HG02852 (cell line): ENCODE measurements around the gene CCNG2.

ENCODE experiments used
- ATAC-seq: cut with Tn5 transposase; IDR thresholded peaks from one replicate; pipeline ENCODE4 v1.9.1; 2021; ENCODE audit warnings: mild to moderate bottlenecking, moderate library complexity; ENCODE audit not compliant: unreplicated experiment

The CCNG2 gene

DNA sequence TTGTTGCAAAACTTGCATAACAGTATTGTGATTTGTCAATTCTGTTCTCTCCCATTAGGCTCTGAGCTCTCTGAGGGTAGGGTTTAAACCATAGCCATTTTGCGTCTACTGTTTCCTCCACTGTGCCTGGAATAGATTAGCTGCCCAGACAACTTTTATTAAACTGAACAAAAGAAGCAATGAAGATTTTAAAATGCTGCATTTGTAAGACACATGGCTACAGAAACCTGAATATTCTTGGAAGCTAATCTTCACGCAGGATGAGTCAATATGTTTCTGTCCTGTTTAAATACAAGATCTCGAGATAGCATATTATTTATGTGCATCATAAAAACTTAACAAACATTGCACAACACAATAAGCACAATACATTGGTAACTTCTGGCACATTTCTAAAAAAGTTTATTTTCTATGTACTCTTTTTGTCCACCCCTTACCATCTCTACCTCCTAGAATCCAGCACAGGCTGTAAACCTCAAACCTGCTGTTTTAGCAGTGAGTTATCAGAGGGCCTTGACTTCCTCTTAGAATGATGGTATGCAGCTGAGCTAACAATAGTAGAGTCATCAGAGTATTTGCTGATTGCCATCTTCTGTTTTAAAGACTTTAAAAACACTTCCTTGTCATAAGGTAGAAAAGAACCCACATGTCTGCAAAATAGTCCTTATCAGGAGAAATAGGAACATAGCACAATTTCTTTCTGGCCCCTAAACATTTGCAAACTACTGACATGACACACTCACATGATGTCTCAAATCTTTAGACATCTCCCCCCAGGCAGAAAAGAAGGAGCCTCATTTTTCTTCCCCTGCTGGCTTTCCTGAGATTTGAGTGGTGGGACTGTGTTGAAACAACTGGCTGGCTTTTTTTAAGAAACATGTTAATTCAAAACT is 10.6 kb upstream of the CCNG2 start:
- no peak for ATAC-seq

DNA sequence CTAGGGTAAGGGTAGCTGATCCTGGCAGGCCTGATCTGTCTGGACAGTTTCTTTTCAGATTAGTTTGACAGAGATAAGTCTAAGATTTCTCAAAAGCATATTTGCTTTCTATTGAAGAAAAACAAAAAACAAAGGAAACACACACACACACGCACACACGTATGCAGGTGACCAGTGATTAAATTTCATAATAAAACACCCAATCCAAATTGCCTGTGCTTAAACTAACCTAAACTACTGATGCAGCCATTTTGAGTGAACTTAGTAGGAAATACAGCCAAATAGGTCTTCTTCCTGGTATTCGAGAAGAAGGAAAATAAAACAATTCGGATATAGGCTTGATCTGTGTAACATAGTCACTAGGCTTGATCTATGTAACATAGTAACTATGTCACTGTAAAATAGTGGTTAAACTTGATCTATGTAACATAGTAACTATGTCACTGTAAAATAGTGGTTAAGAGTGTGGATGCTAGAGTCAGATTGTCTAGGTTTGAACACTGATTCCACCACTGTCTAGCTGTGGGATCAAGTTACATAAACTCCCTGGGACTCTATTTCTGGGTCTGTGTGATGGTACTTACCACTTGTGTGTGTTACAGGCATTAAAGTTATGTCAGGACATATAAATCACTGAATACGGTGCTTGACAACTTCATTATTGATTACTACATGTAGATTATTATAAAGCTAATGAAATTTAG is 9.8 kb upstream of the CCNG2 start:
- no peak for ATAC-seq

DNA sequence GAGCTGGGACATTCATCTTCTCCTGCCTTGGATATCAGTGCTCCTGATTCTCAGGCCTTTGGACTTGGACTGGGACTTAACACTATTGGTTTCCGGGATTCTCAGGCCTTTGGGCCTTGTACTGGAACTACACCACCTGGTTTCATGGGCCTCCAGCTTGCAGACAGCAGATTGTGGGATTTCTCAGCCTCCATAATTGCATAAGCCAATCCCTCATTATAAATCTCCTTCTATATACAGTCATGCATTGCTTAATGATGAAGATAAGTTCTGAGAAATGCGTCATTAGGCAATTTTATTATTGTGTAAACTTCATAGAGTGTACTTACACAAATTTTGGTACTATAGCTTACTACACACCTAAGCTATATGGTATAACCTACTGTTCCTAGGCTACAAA is 8.9 kb upstream of the CCNG2 start:
- no peak for ATAC-seq

DNA sequence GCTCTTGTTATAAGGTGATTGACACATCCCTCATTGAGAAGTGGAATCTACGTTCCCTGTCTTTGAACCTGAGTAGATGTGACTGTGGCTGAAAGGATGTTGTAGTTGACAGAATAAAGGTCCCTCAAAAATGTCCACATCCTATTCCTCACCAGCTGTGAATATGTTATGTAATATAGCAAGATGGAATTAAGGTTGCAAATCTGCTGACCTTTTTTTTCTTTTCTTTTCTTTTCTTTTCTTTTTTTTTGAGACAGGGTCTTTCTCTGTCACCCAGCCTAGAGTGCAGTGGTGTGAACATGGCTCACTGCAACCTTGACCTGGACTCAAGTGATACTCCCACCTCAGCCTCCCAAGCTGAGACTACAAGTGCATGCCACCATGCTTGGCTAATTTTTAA is 7.2 kb upstream of the CCNG2 start:
- no peak for ATAC-seq

DNA sequence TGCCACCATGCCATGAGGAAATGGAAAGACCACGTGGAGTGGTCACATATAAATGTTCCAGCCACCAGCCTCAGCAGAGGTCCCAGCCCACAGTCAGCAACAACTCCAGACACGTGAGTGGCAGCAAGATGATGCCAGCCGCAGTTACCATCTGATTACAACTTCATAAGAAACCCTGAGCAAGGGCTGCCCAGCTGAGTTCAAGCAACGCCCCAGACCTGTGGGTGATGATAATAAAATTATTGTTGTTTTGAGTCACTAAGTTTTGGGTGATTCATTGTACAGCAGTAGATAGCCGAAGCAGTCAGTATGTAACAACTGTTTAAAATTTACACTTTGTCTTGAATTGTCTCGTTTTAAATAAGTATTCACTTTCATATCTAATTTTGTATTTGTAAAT is 5.8 kb upstream of the CCNG2 start:
- no peak for ATAC-seq

DNA sequence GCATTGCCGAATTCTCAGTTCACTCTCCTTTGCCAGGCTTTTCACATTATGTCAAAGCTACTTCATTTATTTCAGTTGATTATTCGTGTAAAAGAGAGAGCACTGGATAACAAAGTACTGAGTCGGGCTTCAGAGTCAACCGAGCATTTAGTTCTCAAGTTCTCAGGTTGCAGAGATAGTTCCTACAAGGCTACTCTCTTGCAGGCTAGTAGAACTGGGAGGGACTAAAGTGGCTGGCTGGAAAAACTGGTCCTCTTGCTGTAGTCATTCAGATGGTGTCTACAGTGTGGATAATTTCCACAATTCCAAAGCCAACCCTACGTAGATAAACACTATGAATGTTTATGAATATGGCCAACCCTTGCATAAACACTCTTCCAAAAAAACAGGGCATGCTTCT is 4.6 kb upstream of the CCNG2 start:
- no peak for ATAC-seq

DNA sequence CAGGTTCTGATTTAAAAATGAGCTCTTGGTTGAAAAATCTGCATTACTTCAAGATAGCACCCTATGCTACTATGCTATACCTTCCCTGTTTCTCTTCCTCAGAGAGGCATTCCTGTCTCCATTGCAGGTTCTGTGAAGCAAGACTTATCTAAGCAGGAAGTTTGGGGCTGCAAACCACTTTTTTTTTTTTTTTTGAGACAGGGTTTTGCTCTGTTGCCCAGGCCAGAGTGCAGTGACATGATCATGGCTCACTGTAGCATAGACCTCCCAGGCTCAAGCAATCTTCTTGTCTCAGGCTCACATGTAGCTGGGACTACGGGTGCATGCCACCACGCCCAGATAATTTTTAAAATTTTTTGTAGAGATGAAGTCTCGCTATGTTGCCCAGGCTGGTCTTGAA is 4.0 kb upstream of the CCNG2 start:
- no peak for ATAC-seq

DNA sequence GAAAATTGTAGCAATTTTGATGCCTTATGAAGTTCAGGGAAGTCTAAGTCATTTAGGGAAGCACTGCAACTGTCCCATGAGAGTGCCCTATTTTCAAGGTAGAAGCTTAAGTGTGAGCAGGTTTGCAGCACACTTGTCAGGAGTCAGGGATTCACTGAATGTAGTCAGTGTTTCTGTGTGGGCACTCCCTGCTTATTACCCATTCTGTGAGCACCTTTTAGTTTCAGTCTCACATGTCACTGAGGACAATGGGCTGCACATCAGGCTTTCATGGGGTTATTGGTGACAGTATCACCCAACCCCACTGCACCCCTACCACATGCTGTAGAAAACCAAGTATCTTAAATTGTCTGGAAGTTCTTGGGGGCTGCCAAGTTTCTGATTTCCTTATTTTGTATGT is 2.9 kb upstream of the CCNG2 start:
- no peak for ATAC-seq

DNA sequence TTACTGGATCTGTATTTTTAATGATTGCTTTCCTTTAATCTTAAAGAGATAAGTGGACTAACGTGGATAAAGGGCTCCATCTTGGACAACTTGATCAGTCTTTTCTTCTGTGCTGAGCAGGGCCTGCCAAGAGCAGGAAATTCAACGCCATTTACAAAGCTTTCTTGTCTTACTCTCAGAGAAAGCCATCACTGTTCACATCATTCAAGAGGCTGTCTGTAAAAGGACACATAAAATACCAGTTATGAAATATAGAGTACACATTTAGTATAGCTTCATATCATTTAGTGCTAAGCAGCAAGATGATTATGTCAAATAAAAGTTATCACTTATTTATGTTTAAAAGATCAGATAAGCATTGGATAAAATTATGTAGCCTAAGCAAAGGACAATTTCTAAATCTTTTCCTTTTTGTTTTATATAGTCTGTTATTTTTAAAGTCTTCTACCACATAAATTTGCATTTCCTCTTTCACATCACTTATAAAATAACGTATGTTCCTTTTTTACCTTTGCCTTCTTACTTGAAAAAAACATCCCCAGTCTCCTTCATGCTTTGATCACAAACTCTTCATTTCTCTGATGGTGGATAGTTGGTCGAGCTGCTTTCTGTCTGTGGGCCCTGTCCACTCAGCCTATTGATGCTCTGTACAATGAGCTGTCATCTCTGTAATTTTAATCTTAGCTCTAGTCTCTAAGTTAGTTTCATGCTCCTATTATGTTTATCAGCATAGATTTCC is 2.1 kb upstream of the CCNG2 start:
- no peak for ATAC-seq

DNA sequence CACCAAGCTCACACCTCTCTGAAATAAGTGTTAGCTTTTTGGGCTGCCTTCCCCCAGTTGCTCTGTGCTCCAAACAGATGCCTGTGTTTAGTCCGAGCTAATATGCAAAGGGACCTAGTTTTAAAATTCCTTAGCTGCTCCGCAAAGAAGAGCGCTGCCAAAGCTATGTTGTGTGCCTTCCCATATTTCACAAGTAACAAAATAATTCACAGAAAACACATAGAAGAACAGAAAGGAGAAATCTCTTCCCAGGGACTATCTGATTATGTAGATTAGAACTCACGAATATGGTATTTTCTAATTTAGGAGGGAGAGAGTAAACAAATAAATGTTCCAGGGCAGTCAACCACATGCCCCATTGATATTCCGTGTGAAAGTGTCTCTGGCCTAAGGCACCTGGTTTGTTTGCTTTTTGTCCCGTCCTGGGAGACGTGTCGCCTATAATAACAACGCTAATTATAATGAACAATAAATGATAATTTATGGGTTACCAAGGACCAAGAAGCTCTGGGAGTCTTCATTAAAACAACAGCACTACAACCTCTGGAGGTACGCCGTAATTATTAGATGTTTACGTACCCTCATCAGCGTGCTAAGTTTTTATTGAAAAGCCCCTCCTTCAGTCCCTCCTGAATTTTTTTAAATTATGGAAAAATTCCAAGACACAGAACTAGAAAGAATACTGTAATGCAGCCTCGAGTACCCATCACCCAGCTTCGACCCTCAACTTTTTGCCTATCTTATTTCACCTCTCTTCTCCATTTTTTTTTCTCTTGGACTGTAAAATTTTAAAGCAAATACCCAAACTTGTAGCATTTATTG is 1.2 kb upstream of the CCNG2 start:
- ATAC-seq = no peak

DNA sequence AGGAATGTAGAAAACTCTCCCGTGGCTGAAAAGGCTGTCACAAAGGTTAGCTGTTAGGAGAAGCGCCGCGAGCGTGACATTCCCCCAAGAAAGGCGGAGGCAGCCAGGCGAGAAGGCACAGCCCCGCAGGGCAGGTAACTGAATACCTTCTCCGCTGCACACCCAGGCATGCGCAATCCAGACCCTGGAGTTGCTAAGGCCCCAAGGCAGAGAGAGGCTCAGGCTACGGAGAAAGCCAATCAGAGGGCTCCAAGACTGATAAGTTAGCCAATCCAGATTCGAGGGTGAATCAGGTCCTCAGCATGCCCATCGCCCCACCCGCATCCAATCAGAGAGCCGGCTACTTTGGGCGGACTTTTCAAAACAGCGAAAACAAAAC is 485 bp upstream of the CCNG2 start:
- ATAC-seq = peak; percentile 90

DNA sequence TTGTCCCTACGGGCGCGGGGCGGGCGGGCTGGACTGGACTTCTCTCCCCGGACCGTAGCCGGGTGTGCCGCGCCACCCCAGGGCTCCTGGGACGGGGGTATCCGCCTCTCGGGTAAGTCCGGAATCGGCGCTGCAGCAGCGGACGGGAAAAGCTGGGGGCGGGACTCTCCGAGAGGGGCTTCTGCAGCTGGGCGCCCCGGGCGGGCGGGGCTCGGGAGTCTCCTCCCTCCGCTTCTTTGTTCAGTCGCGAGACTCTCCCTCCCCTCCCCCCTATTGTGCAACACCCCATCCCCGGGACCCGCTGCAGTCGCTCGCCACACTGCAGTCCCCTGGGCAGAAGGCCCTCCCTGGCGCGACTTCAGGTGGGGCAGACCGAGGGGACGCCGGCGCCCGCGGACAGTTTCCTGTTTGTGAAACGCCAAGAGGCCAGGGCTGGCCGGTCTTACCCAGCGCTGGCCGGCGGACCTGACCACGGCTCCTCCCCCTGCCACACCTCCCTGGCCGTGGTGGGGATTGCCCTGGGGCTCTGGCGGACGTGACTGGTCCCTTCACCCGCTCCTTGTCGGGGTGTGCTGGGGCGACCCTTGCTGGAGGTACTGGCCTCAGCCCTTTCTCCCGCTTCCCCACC is 966 bp downstream of the CCNG2 start:
- ATAC-seq = peak; percentile 45

DNA sequence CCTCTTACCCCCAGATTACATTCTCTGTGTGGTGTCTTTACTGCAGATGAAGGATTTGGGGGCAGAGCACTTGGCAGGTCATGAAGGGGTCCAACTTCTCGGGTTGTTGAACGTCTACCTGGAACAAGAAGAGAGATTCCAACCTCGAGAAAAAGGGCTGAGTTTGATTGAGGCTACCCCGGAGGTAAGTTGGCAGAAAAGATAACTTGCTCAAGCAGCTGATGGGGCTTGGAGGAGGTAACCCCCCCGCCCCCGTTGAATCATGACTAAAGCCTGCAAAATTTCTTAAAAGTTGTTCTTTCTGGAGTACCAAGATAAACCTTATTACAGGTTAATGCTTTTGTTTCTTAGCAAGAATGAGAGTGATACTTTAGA is 1.5 kb downstream of the CCNG2 start:
- no peak for ATAC-seq

DNA sequence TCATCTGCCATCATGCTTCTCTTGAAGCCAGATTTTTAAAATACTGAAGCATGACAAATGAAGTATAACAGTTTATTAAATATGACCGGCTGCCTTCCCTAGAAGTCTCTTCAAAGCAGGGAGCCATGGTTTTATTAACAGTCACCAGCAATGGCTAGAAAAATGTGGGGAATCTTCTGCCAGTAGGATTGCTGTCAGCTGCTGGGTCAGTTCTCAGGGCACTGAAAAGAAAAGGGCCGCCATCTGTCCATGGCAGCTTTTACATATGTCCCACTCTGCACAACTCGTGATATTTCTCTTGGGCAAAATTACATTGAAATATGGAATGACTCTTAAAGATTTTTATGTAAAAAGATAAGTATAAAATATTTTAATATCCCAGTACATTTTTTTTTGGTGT is 2.8 kb downstream of the CCNG2 start:
- ATAC-seq = no peak

DNA sequence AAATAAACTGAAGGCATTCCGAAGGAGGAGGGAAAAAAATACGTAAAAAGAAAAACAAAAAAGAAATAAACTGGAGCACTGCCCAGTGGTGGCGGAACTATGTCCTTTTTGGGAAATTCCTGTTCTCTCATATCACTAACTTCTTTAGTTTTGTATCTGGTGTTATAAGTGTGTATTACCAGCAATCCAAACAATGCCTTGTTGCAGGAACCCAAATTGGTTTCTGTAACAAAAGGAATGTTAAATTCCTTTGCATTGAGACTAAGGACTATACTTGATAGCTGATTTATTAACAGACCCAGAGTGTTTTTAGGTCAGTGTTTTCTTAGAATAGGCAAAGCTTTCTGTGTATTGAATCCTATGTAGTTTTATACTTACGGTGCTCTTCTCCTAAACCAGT is 6.6 kb downstream of the CCNG2 start:
- no peak for ATAC-seq

DNA sequence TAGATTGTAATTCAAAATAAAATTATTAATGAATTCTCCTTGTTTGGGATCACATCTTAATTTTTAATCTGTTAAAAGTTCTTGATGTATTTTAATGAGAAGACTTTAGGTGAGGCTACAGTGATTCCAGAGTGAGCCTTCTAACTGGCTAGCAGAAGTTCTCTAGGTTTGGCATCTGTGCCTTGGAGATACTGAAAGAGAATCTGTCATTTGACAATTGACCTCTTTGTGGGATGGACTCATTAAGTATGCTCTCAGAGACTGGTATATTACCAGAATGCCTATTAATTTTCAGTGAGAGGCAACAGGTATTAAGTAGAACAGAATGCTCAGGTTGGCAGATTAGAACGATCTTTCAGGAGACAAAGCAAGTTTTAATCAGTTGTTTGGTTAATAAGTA is 10.2 kb downstream of the CCNG2 start:
- ATAC-seq = no peak

DNA sequence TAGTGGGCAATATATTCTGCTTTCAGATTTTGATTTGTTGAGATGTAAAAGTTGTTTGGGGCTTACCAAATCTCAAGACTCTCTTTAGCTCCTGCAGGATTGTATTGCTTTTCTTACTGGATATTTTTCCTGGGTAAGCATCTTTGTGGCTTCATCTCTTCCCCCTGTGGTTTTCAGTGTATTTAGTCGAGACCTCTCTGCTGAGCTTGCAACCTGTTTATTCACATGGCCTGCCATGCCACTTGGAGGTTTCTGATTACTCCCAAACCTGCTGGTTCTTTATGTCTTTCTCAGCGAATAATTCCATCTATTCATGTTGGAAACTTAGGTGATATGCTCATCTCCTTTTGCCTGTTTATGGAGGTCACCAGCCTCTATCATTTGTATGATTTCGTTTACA is 10.9 kb downstream of the CCNG2 start:
- ATAC-seq = no peak

DNA sequence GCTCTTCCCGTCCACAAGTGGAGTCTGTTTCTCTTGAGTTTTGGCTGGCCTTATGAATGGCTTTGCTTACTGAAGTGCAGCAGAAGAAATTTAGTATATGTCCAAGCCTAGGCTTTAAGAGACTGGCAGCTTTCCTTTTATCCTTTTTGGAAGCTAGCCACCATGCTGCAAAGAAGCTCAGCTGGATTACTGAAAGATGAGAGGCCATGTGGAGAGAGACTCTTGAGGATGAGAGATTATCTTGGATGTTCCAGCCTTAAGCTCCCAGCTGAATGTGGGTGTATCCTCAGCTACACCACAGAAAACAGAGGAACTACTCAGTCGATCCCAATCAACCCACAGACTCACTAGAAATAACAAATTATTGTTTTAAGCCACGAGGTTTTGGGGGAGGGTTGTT is 12.5 kb downstream of the CCNG2 start:
- no peak for ATAC-seq

DNA sequence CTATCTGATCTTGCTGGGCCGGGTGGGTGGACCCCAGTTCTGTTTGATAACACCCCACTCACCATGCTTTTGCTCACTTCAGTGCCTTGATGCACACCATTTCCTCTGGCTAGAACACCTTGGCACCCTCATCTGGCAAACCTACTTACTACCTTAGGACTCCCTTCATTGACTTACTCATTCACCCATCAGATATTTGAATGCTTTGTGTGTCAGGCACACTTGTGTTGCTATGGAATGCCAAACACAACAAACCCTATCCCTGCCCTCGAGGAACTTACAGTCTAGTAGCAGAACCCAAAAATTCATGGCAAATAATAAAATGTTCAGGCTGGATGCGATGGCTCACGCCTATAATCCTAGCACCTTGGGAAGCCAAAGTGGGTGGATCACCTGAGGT is 13.9 kb downstream of the CCNG2 start:
- no peak for ATAC-seq

DNA sequence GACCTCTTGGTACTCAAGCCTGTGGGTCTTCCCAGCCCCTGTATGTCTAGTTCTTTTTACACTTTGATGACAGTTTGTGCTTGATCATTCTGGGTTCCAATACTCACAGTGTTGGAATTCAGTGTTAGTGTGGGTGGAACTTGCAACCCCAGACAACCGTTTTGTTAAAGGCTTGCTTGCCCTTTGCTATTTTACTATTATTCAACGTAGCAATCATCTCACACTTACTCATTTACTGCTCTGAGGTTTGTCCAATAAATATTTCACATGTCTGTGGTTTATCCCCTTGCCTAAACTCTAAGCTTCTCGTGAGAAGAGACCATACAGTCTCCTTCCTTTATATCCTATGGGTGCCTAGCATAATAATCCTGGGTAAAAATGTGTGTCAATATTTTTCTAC is 15.3 kb downstream of the CCNG2 start:
- no peak for ATAC-seq

DNA sequence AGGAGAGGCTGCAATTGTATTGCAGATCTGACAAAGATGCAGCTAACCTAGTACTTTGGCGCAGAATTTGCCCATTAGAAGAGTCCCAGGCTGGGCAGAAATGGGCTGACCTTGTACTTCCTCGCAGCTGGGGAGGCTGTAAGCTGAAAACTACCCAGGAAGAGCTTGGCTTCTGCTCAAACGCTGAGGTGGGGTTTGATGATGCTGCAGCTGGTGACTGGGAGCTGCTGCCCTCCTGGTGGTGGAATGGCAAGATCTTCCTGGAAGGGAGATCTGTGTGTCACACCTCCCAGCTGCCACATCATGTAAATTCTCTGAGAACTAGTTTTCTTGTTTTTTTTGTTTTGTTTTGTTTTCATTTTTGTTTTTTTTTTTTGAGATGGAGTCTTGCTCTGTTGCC is 17.4 kb downstream of the CCNG2 start:
- no peak for ATAC-seq
